Astrocyte of the spinal cord (primary cell): ENCODE results near the gene TUT7.
A peak's percentile ranks its signal among the peaks of the same experiment; 100 is the strongest.

Experiments used
- DNase-seq: peaks from one replicate; pipeline ENCODE4 v3.0.0; 2011; ENCODE audit warnings: low read depth, low spot score
- H3K4me3 ChIP-seq: 2 replicates; pipeline ENCODE4 v1.5.1; 2011; ENCODE audit warnings: low read depth, mild to moderate bottlenecking, low read length, moderate library complexity
- CTCF ChIP-seq: IDR thresholded peaks from 2 replicates; pipeline ENCODE4 v1.5.1; 2012; ENCODE audit warnings: low read depth, mild to moderate bottlenecking, low read length, inconsistent platforms
- in situ Hi-C: cut with HindIII; loops from 2 replicates; pipeline ENCODE4 v1.10.0; 2017; ENCODE audit warnings: low sequenced_read_pairs

Gene TUT7

GRCh38 chr9:86376016-86376415 lies 21.8 kb upstream of the TUT7 start:
- in situ Hi-C loops = no loop called here
- no peak for DNase-seq

GRCh38 chr9:86369810-86370209 lies 15.6 kb upstream of the TUT7 start:
- no peak for TF ChIP-seq CTCF
- in situ Hi-C loops = no loop called here
- DNase-seq = no peak
- no peak overlapping the region for H3K4me3 ChIP-seq

More at GRCh38 chr9:86376016-86376415, 21.8 kb upstream of the TUT7 start:
- H3K4me3 ChIP-seq = no peak overlapping the region
- no peak for TF ChIP-seq CTCF

DNA sequence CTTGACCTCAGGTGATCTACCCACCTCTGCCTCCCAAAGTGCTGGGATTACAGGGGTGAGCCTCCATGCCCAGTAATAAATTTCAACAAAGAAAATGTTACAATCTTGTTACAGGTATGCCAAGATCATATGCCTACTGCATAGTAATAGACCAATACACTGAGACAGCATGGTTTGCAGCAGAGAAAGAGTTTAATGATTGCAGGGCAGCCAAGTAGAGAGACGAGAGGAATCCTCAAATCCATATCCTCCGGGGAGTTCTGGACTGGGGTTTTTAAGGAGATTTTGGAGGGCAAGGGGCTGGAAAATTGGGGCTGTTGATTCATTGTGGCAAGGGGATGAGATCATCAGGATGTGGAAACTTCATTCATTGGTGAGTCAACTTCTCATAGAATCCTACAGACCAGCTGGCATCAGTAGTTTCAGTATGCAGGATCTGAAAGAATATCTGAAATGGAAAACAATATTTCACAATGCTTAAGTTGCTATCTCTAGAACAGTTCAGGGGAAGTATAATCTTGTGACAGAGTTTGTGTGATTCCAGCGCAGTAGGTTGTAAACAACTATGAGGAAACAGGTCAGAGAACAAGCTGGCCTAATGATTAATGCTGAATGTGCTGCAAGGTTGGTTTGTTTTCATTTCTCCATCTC lies 14.8 kb upstream of the TUT7 start:
- TF ChIP-seq CTCF = no peak
- no peak overlapping the region for H3K4me3 ChIP-seq
- in situ Hi-C loops = no loop called here
- DNase-seq = peak; percentile 54

DNA sequence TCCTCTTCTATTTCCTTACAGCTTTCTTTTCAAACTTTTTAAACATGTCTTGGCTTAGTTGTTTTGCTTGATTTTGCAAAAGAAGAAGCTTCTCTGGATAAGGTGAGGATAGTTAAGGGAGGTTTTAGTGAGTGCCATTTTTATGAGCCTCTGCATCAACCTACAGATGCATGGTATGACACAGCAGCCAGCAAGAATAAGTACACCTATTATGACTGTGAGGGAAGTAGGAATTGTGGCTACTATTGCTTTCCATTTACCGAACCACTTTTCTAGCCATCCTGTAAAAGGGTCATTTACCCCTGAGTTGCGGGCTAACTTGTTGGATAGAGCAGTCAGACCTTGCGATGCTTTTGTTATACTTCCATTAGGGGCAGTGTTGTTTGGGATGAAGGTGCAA lies 7.0 kb upstream of the TUT7 start:
- no peak for TF ChIP-seq CTCF
- DNase-seq = no peak
- no peak overlapping the region for H3K4me3 ChIP-seq
- in situ Hi-C loops = no loop called here

- in situ Hi-C loops = no loop called here
- no peak for TF ChIP-seq CTCF
- no peak for DNase-seq
These were observed 5.1 kb upstream of the TUT7 start for GRCh38 chr9:86359151-86359879.

GRCh38 chr9:86356871-86357866 lies 3.0 kb upstream of the TUT7 start:
- no peak for DNase-seq
- in situ Hi-C loops = no loop called here
- no peak for TF ChIP-seq CTCF
- H3K4me3 ChIP-seq = no peak overlapping the region

More at GRCh38 chr9:86359151-86359879, 5.1 kb upstream of the TUT7 start:
- H3K4me3 ChIP-seq = no peak overlapping the region
